ENCODE measurements around the gene FAM222A.

Gene FAM222A

GRCh38 chr12:109737126-109737525 lies 23.5 kb downstream of the FAM222A start:
- DNase-seq (ENCODE audit: low spot score) = no peak

- no peak for DNase-seq (ENCODE audit: low spot score)
Measured at GRCh38 chr12:109737631-109738030, 24.0 kb downstream of the FAM222A start.

GRCh38 chr12:109738209-109738608 lies 24.6 kb downstream of the FAM222A start:
- DNase-seq (ENCODE audit: low spot score) = no peak

GRCh38 chr12:109738878-109739665 lies 25.4 kb downstream of the FAM222A start:
- DNase-seq (ENCODE audit: low spot score) = peak; percentile 68

DNA sequence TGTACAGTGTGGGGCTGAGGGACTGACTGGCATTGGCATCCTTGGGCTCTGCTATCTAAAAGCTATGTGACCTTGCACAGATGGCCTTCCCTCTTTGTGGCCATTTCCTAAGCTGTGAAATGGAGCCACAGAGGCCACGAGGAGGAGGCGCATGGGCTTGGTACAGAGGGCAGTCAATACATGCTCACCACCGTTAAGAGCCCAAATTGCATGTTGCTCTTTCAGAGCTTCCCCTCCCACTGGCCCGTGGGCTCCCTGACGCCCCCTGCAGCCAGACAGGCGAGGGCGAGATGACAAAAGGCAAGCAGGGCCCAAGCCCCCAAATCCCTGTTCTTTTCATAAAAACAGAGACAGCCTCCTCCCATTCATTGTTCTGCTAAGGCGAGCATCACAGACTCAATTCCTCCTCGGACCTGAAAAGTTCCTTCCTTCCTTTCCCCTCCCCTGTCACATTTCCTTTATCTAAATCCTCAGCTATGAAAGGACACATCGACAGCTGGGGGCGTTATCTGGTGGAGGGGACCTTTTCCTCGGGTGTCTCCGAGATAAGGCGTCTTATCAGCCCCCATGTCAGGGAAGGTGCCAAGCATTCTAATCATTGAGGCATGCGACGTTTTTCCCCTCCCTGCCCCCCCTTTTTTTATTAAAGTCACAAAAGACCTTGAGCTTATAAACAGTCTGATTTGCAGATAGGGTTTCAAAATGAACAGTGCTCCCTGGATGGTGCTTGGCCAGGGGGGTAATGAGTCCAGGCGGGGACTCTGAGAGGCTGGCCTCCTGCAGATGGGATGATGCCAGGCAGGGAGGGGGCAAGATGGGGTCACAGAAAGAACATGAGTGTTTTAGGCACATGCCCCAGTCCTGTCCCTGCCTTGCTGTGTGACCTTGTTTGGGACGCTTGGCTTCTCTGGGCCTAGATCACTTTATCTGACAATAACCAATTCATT lies 26.4 kb downstream of the FAM222A start:
- DNase-seq (ENCODE audit: low spot score) = no peak

DNA sequence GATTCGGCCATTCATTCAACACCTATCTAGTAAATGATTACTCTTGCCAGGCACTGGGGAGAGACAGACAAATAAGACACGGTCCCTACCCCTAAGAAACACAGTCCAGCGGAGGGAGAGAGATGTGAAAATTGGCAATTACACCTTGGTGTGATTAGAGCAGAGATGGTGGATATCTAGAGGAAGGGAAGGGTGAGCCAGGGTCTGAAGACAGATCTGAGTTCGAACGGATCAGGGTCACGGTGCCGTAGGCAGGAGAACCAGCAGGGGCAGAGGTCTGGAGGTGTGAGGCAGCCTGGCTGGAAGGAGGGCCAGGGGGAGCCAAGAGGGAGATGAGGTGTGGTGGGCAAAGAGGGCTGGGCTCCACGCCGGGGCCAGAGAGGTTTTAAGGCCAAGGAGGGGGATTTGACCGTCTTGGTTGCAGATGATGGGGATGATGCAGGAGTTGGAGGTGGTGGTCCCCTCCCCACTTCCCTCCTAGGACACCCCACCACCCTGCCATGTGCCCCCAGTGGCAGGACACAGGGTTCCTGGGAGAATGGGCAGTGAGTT lies 27.1 kb downstream of the FAM222A start:
- no peak for DNase-seq (ENCODE audit: low spot score)

DNA sequence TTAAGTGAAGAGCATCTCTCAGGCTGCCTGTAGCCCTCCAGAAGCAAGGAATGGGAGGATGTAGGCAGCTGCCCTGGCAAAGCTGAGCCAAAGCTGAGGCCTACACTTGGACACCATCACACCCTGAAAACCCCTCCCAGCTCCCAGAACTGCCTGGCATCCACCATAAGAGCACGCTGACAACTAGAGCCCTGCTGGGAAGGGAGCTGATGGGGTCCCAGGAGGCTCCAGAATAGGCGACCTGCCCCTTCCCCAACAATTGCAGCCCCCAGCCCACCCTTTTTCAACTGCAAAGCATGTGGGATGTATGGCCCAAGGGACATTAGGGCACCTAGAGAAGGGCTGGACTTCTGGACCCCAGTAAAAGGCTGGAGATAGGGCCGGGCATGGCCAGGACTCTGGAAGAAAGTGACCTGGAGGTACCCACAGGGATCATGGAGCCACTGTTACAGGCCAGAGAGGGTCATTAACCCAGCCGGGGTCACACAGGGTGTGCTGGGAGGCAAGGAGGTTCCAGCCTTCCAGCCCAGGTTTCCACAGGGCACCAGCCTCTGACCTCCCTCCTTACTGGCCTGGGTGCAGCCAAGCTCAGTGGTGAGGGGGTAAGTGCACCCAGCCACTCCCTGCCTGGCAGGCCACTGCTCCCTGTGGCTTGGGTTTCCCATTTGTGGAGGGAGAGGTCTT lies 27.8 kb downstream of the FAM222A start:
- no peak for DNase-seq (ENCODE audit: low spot score)

DNA sequence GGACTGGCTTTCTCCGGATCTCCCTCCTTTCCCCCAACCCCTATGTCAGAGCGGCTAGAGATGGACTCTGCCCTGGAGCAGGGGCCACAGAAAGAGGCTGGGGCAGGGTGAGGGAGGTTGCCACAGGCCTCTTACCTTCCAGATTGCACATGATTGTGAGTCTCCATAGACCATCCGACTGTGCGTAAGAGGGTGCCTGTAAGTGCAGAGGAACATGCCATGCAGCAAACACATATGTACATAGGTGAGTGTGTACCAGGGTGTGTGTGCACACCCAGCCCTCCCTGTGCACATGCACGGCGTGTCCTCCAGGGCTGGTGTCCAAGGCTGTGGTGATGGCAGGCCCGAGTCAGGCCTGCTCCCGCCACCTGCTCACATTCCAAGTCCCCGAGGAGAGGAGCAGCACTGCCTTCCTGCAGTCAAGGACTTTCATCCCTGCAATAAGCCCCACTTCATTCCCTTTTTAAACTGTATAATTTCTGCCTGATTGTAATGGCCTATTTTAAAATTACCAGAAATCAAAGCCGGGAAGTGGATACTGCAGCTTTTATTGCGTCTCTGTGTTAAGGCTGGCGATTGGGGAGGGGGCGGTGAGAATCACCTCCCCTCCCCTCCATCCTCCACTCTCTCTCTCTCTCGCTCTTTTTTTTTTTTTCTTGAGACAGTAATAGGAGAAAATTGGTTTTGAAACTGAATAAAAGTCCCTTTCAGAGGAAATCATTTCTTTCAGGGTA lies 28.5 kb downstream of the FAM222A start:
- DNase-seq (ENCODE audit: low spot score) = no peak

DNA sequence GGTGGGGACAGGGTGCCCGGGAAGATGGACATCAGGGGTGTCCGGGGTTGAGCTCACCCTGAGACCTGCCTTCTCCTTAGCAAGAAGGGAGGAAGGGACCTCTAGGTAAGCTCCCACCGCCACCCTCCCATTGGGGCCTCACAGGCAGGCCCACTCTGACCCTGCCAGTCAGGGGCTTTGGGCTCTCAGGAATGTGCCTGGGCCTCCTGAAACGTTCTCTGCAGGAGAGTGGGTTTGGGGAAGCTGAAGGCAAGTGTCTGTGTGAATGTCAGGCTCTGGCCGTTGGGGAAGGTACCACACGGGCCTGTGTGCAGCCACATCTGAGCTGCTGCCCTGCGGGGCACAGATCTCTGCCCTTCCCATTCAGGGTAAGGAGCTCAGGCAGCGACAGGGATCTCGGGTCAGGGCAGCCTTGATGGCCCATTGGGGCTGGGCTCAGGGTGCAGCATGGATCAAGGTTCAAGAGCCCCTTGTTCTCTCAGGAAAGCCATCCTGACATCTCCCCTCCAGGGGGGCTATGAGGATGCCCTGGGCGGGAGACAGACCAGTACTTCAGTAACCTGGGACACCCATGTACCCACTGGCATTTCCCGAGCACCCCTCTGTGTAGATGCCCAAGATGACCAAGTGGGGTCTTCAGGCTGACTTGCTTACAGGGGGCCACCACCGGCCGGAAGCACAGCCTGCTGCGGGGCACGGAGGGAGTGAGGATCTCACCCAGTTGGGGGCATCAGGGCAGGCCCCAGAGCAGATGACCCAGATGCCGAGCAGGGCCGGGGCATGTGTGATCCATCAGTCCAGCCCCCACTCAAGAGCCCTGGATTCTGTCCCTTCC lies 29.7 kb downstream of the FAM222A start:
- DNase-seq (ENCODE audit: low spot score) = no peak

- DNase-seq (ENCODE audit: low spot score) = no peak
Measured at GRCh38 chr12:109744026-109744425, 30.4 kb downstream of the FAM222A start.

DNA sequence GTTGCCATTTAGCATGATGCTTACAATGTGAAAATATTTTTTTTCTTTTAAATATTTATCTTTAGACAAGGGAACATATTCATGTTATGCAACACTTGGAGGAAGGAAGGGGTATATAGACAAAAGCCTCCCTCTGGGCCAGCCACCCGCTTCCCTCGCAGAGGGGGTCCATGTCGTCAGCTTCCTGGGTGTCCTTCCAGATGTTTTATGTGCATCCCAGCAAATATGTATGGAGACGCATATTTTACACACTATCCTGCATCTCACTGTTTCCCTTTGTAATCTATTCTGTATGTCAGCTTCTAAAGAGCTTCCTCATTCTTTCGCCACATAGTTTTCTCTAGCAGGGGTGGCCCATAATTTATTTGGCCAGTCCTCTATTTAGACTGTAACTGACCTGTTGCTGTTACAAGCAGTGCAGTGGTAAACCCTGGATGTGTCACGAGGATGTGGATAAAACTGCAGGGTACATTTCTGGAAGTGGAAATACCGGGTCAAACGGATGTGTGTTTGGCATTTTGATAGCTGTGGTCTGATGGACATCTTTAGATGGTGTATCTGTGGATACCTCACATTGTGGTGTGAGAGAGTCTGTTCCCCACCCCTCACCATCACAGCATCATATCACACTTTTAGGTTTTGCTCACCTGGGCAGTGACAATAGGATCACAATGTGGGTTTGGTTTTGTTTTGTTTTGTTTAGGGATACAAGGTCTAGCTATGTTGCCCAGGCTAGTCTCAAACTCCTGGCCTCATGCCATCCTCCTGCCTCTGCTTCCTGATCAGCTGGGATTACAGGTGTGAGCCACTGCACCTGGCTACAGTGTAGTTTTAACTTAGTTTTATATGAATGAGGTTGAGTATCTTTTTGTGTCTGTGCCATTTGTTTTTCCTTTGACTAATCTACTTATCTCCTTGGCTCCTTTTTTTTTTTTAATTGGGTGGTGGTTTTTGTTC lies 31.6 kb downstream of the FAM222A start:
- no peak for DNase-seq (ENCODE audit: low spot score)

DNA sequence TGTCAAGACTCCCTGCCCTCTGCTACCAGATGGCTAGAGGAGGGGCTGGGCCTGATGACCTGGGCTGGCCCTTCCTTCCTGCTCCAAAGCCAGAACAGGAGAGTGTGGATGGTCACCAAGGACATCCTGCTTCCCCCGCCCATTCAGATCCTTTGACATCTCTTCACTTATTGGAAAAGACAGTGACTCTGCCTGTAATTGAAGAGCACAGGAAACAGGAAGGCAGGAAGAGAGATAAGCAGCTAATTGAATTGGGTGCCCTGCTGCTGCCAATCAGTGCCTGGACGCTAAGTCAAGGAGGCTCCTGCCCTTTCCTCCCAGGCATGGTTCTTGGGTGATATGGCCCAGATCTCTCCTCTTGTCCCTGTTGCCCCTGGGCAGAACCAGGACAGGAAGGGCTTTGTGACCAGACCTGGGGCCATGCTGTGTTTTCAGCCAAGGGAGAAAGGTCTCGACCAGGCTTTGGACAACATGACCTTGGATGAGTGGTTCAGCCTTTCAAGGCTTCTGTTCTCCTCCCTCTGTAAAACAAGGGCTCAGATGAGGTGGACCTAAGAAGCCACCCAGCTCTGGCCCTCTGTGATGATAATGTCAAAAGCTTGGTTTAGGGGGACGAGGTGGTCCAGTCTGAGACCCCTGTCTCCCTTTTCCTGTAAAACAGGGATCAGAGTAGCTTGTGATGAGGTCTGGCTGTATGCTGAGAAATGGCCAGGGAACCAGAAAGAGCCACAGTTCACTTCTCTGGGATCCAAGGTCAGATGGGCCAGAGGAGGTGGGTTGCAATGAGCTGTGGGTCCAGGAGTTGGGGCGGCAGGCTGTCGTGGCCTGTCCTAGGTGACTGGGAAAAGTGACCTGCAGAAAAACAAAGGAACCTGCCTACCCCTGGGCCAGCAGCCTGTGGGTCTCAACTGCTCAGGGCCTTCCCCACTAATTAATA lies 38.8 kb downstream of the FAM222A start:
- no peak for DNase-seq (ENCODE audit: low spot score)

- DNase-seq (ENCODE audit: low spot score) = no peak
Measured at GRCh38 chr12:109753054-109753401, 39.4 kb downstream of the FAM222A start.

- DNase-seq (ENCODE audit: low spot score) = no peak
Measured at GRCh38 chr12:109753959-109754358, 40.3 kb downstream of the FAM222A start.

- no peak for DNase-seq (ENCODE audit: low spot score)
Measured at GRCh38 chr12:109756457-109756856, 42.8 kb downstream of the FAM222A start.

- no peak for DNase-seq (ENCODE audit: low spot score)
Measured at GRCh38 chr12:109757671-109758265, 44.1 kb downstream of the FAM222A start.

GRCh38 chr12:109758426-109759420 lies 45.1 kb downstream of the FAM222A start:
- no peak for DNase-seq (ENCODE audit: low spot score)

All from AG20443 (cell line).